GM08714 (cell line): ENCODE results near the gene KCNH5.

ENCODE experiments used
- H3K4me3 ChIP-seq: fragments of 200-500 bp; sonication (Bioruptor generic); 2 replicates; pipeline ENCODE4 v1.5.1; 2014; ENCODE audit warnings: mild to moderate bottlenecking, low read length, inconsistent platforms
- ZNF274 ChIP-seq: IDR thresholded peaks from 2 replicates; pipeline ENCODE4 v1.6.1; 2012; ENCODE audit warnings: mild to moderate bottlenecking, low read depth, low read length

Gene KCNH5

GRCh38 chr14:63032076-63032475 is 13.2 kb downstream of the KCNH5 start:
- no peak for TF ChIP-seq ZNF274
- no peak overlapping the region for H3K4me3 ChIP-seq

GRCh38 chr14:63030113-63030512 is 15.1 kb downstream of the KCNH5 start:
- no peak overlapping the region for H3K4me3 ChIP-seq
- no peak for TF ChIP-seq ZNF274

- no peak overlapping the region for H3K4me3 ChIP-seq
- no peak for TF ChIP-seq ZNF274
These were observed 17.5 kb downstream of the KCNH5 start for GRCh38 chr14:63027719-63028118.

GRCh38 chr14:63026491-63026890 is 18.8 kb downstream of the KCNH5 start:
- no peak for TF ChIP-seq ZNF274
- no peak overlapping the region for H3K4me3 ChIP-seq

- no peak for TF ChIP-seq ZNF274
- H3K4me3 ChIP-seq: no peak overlapping the region
These were observed 30.6 kb downstream of the KCNH5 start for GRCh38 chr14:63014621-63015020.

GRCh38 chr14:63012171-63012570 is 33.1 kb downstream of the KCNH5 start:
- H3K4me3 ChIP-seq: no peak overlapping the region
- TF ChIP-seq ZNF274: no peak

GRCh38 chr14:63011623-63012022 is 33.6 kb downstream of the KCNH5 start:
- no peak overlapping the region for H3K4me3 ChIP-seq
- TF ChIP-seq ZNF274: no peak

- TF ChIP-seq ZNF274: no peak
- H3K4me3 ChIP-seq: no peak overlapping the region
These were observed 35.8 kb downstream of the KCNH5 start for GRCh38 chr14:63009495-63009894.

- H3K4me3 ChIP-seq: no peak overlapping the region
- TF ChIP-seq ZNF274: no peak
These were observed 38.7 kb downstream of the KCNH5 start for GRCh38 chr14:63006531-63006930.

GRCh38 chr14:62994096-62994495 is 51.2 kb downstream of the KCNH5 start:
- H3K4me3 ChIP-seq: no peak overlapping the region
- no peak for TF ChIP-seq ZNF274

- H3K4me3 ChIP-seq: no peak overlapping the region
These were observed 56.3 kb downstream of the KCNH5 start for GRCh38 chr14:62988967-62989366.

GRCh38 chr14:62983821-62984220 is 61.4 kb downstream of the KCNH5 start:
- no peak for TF ChIP-seq ZNF274

More at GRCh38 chr14:62988967-62989366, 56.3 kb downstream of the KCNH5 start:
- TF ChIP-seq ZNF274: no peak

GRCh38 chr14:62980693-62981092 is 64.6 kb downstream of the KCNH5 start:
- TF ChIP-seq ZNF274: no peak
- no peak overlapping the region for H3K4me3 ChIP-seq

More at GRCh38 chr14:62983821-62984220, 61.4 kb downstream of the KCNH5 start:
- no peak overlapping the region for H3K4me3 ChIP-seq

- H3K4me3 ChIP-seq: no peak overlapping the region
- TF ChIP-seq ZNF274: no peak
These were observed 87.7 kb downstream of the KCNH5 start for GRCh38 chr14:62957562-62957961.

GRCh38 chr14:62956413-62956812 is 88.8 kb downstream of the KCNH5 start:
- H3K4me3 ChIP-seq: no peak overlapping the region
- no peak for TF ChIP-seq ZNF274

GRCh38 chr14:62954165-62954564 is 91.1 kb downstream of the KCNH5 start:
- no peak for TF ChIP-seq ZNF274
- H3K4me3 ChIP-seq: no peak overlapping the region
